Sigmoid colon (tissue), 7 donors: Measurements from ENCODE around the gene GSTO2. TPM values are rescaled to one million over a fixed set of nuclear protein-coding genes. Genes with fewer than 3 reads are reported as not detected.

Source experiments
- DNase-seq: peaks from one replicate; pipeline ENCODE4 v3.0.0-alpha.2; 2019
- H3K27ac ChIP-seq, 4 donors: fragments of 200-600 bp; sonication (generic); one replicate each; pipeline ENCODE4 v1.5.1; 2016 to 2019; ENCODE audit warnings: mild to moderate bottlenecking in 1 of 4
- H3K27me3 ChIP-seq, 3 donors: fragments of 200-600 bp; sonication (generic); one replicate each; pipeline ENCODE4 v1.5.1; 2019; ENCODE audit warnings: mild to moderate bottlenecking in 1 of 3
- H3K36me3 ChIP-seq, 4 donors: fragments of 200-600 bp; sonication (generic); one replicate each; pipeline ENCODE4 v1.5.1; 2016 to 2019
- H3K4me1 ChIP-seq, 4 donors: fragments of 200-600 bp; sonication (generic); one replicate each; pipeline ENCODE4 v1.5.1; 2017 to 2019
- H3K4me3 ChIP-seq, 4 donors: fragments of 200-600 bp; sonication (generic); one replicate each; pipeline ENCODE4 v1.5.1; 2017 to 2019; ENCODE audit warnings: mild to moderate bottlenecking in 2 of 4, moderate library complexity in 1 of 4
- H3K9me3 ChIP-seq, 4 donors: fragments of 200-600 bp in 3 of 4; sonication (generic) in 3 of 4; one replicate each; pipeline versions ENCODE4 v1.5.1 to v1.6.1; 2013 to 2019
- CTCF ChIP-seq, 4 experiments: fragments of 450-650 bp in 3 of 4; fragments of 200-600 bp in 1 of 4; IDR thresholded peaks; one replicate each; pipeline ENCODE4 v1.5.1; 2016 to 2019; ENCODE audit warnings: antibody characterized with exemption in 4 of 4, mild to moderate bottlenecking in 3 of 4, moderate library complexity in 2 of 4
- EP300 ChIP-seq, 4 donors: sonication (generic); formaldehyde crosslinking; IDR thresholded peaks; one replicate each; pipeline ENCODE4 v1.6.1; 2017; ENCODE audit warnings: antibody characterized with exemption in 4 of 4
- POLR2A ChIP-seq, 2 donors: fragments of 450-650 bp; IDR thresholded peaks; one replicate each; pipeline ENCODE4 v1.6.1; 2016; ENCODE audit warnings: antibody characterized with exemption in 2 of 2, mild to moderate bottlenecking in 2 of 2, moderate library complexity in 2 of 2
- POLR2AphosphoS5 ChIP-seq, 4 donors: sonication (generic); formaldehyde crosslinking; IDR thresholded peaks; one replicate each; pipeline ENCODE4 v1.6.1; 2017; ENCODE audit warnings: antibody characterized with exemption in 4 of 4
- WGBS, 2 donors: extraction: QIAGEN DNeasy Blood & Tissue Kit; methylation state at CpG; one replicate each; pipeline ENCODE4 v1.1.7; 2013; 5-methylcytosine and 5-hydroxymethylcytosine counted together
- intact Hi-C: fragments of 100-400 bp; cut with DNase I; formaldehyde crosslinking; loops from one replicate; pipeline ENCODE4 v1.15.1; 2023
- polyA plus RNA-seq, 3 donors: library from polyadenylated mRNA; stranded (reverse); fragments of 200-250 nt; gene quantifications; one replicate each; pipeline ENCODE4 v1.2.3, GENCODE V29; 2013
- total RNA-seq, 4 donors: library from RNA; depleted of rRNA; stranded (reverse); fragments of >200 nt; gene quantifications; one replicate each; pipeline ENCODE4 v1.1.0, GENCODE V29; 2016
- donor health status: healthy with polysubstance abuse.
- donor health status: Bipolar disorder and iron deficiency.
- donor health status: healthy.

Gene GSTO2
- total and polyA plus RNA-seq, 7 donors, result 0.68 to 13.2 (median 2.1) TPM

GRCh38 chr10:104318810-104319741 lies 50.1 kb downstream of the GSTO2 start:
- intact Hi-C loops, result no loop called here
- DNase-seq, result peak; percentile 91
- Histone ChIP-seq H3K36me3 (peaks cover 15 to 18% (median 18%) of the 10 kb centered on the region in 4 donors), H3K9me3 (no peaks in the 10 kb centered on the region), H3K4me1 (peaks cover 0 to 80% (median 74%) of the 10 kb centered on the region in 4 donors), H3K27ac (peak overlapping the region; percentile 32 to 75 (median 60)), H3K27me3 (no peaks in the 10 kb centered on the region), H3K4me3 (no peak overlapping the region)
- 80 to 86% methylated on average over 19 of the region's 19 CpGs for WGBS, 2 donors
- TF ChIP-seq EP300 (IDR thresholded peaks at IDR 0.05), result no peak
- no peak for TF ChIP-seq POLR2A (IDR thresholded peaks at IDR 0.05)
- TF ChIP-seq POLR2AphosphoS5 (IDR thresholded peaks at IDR 0.05), result peak in 3 of 4 donors; percentile 24 to 58 (median 42)
- TF ChIP-seq CTCF (IDR thresholded peaks at IDR 0.05), result no peak

GRCh38 chr10:104321226-104321625 lies 52.2 kb downstream of the GSTO2 start:
- intact Hi-C loops, result no loop called here
- Histone ChIP-seq H3K27me3 (no peaks in the 10 kb centered on the region), H3K4me1 (peaks cover 0 to 96% (median 94%) of the 10 kb centered on the region in 4 donors), H3K4me3 (no peak overlapping the region), H3K27ac (peak overlapping the region in 3 of 4 donors; percentile 46 to 75 (median 53)), H3K36me3 (no peaks in the 10 kb centered on the region), H3K9me3 (no peaks in the 10 kb centered on the region)
- WGBS, 2 donors, result 82 to 87% methylated on average over 6 of the region's 6 CpGs
- peak; percentile 67 for DNase-seq
- TF ChIP-seq CTCF (IDR thresholded peaks at IDR 0.05) (no peak), EP300 (IDR thresholded peaks at IDR 0.05) (no peak), POLR2AphosphoS5 (IDR thresholded peaks at IDR 0.05) (no peak), POLR2A (IDR thresholded peaks at IDR 0.05) (no peak)

- H3K36me3 ChIP-seq, result no peaks in the 10 kb centered on the region
- no peak for TF ChIP-seq CTCF (IDR thresholded peaks at IDR 0.05)
- no peak for TF ChIP-seq EP300 (IDR thresholded peaks at IDR 0.05)
- no peak for TF ChIP-seq POLR2A (IDR thresholded peaks at IDR 0.05)
- no peak for TF ChIP-seq POLR2AphosphoS5 (IDR thresholded peaks at IDR 0.05)
- peak overlapping the region in 3 of 4 donors; percentile 46 to 75 (median 53) for H3K27ac ChIP-seq
- peaks cover 0 to 96% (median 96%) of the 10 kb centered on the region in 4 donors for H3K4me1 ChIP-seq
- no peak overlapping the region for H3K4me3 ChIP-seq
- no peaks in the 10 kb centered on the region for H3K9me3 ChIP-seq
- H3K27me3 ChIP-seq, result no peaks in the 10 kb centered on the region
- intact Hi-C loops, result no loop called here
- DNase-seq, result peak; percentile 57
- 58 to 86% methylated on average over 8 of the region's 8 CpGs for WGBS, 2 donors
These were observed 52.9 kb downstream of the GSTO2 start for GRCh38 chr10:104321725-104322415.

- no peaks in the 10 kb centered on the region for H3K36me3 ChIP-seq
- intact Hi-C loops, result no loop called here
- no peaks in the 10 kb centered on the region for H3K9me3 ChIP-seq
- no peak overlapping the region for H3K4me3 ChIP-seq
- WGBS, 2 donors, result 53 to 55% methylated on average over 7 of the region's 7 CpGs
- DNase-seq, result peak; percentile 66
- H3K27me3 ChIP-seq, result no peaks in the 10 kb centered on the region
- TF ChIP-seq CTCF (IDR thresholded peaks at IDR 0.05), result no peak
- no peak for TF ChIP-seq POLR2A (IDR thresholded peaks at IDR 0.05)
- no peak for TF ChIP-seq POLR2AphosphoS5 (IDR thresholded peaks at IDR 0.05)
- no peak for TF ChIP-seq EP300 (IDR thresholded peaks at IDR 0.05)
- H3K27ac ChIP-seq, result peak overlapping the region in 3 of 4 donors; percentile 46 to 75 (median 53)
- peaks cover 0 to 96% (median 96%) of the 10 kb centered on the region in 4 donors for H3K4me1 ChIP-seq
These were observed 53.4 kb downstream of the GSTO2 start for GRCh38 chr10:104322416-104322782.
